ENCODE results near the gene TLR4. TPM values are rescaled to one million over a fixed set of nuclear protein-coding genes. Genes with fewer than 3 reads are reported as not detected.

The TLR4 gene
- total RNA-seq, 2 donors from 2014 or later, result 0.39 to 1.8 TPM

DNA sequence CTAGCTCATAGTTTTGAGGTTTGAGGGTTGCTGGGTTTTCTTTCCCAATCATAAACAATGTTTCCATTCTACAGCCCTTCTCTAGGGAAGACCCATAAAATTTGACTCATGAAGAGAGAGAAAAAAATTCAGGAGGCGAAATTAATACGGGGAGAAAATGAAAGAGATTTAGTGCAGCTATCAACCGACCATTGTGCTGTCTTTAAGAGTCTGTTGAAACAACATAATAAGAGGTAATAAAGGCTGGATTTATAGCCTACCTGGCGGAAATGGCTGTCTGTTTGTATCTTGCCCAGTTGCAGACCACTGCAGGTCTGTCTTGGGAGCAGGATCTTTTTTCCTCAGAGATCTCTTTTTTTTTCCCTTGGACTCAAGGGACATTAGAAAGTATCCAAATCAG, 66.9 kb downstream of the TLR4 start:
- peaks cover 2% of the 10 kb centered on the region for H3K36me3 Mint-ChIP-seq (ENCODE audit: low read depth)
- DNase-seq (no peak), ATAC-seq (no peak)
- H3K27ac Mint-ChIP-seq, result no peak overlapping the region
- H3K27me3 Mint-ChIP-seq, result peaks cover 25% of the 10 kb centered on the region
- H3K9me3 ChIP-seq (ENCODE audit: control insufficient read depth, low read length, poor library complexity, severe bottlenecking), result no peaks in the 10 kb centered on the region
- no peaks in the 10 kb centered on the region for H3K4me1 Mint-ChIP-seq
- no peak overlapping the region for H3K4me3 Mint-ChIP-seq

DNA sequence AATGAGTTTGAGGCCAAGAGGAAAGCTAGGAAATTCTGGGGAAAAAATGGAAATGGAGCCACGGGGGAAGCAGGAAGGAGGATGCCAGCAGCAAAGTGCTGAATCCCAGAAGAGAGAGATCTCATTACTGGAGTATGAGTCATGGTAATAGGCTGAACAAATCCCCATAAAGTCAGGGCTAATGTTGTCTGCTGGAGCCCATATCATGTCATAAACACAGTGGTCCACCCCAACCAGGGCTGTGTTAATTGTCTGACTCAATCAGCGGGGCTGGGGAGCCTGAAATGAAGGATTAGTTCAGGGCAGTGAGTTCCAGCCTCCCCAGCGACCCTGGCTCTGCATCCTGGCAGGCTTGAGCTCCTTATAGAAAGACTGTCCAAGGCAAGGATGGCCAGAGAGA, 68.8 kb downstream of the TLR4 start:
- no peak overlapping the region for H3K4me3 Mint-ChIP-seq
- H3K27me3 Mint-ChIP-seq, result peaks cover 25% of the 10 kb centered on the region
- no peak for ATAC-seq
- H3K36me3 Mint-ChIP-seq (ENCODE audit: low read depth), result peaks cover 2% of the 10 kb centered on the region
- no peak for DNase-seq
- H3K27ac Mint-ChIP-seq, result no peak overlapping the region
- no peaks in the 10 kb centered on the region for H3K4me1 Mint-ChIP-seq
- H3K9me3 ChIP-seq (ENCODE audit: control insufficient read depth, low read length, poor library complexity, severe bottlenecking), result no peaks in the 10 kb centered on the region

Measured in T-helper 17 cell (primary cell).